Right lobe of liver (tissue), 6 donors: Measurements from ENCODE around the gene FBP1. TPM values are rescaled to one million over a fixed set of nuclear protein-coding genes. Genes with fewer than 3 reads are reported as not detected.

Experiments
- ATAC-seq, 4 donors: fragments of 200-7000 bp; cut with Tn5 transposase; one replicate each; pipeline ENCODE4 v1.9.1; 2020; ENCODE audit warnings: mild to moderate bottlenecking in 4 of 4, moderate library complexity in 4 of 4
- DNase-seq, 3 donors: peaks; one replicate each; pipeline ENCODE4 v3.0.0-alpha.2; 2020
- H3K27ac ChIP-seq, 3 donors: fragments of 200-600 bp; one replicate each; pipeline ENCODE4 v1.8.0; 2022
- H3K27me3 ChIP-seq, 2 donors: fragments of 200-600 bp; one replicate each; pipeline ENCODE4 v1.8.0; 2022
- H3K36me3 ChIP-seq, 4 donors: fragments of 200-600 bp; sonication (generic) in 1 of 4; one replicate each; pipeline versions ENCODE4 v1.5.1 to v1.8.0; 2017 to 2022; ENCODE audit warnings: control low read depth in 1 of 4
- H3K4me1 ChIP-seq, 4 donors: fragments of 200-600 bp; sonication (generic) in 1 of 4; one replicate each; pipeline versions ENCODE4 v1.5.1 to v1.8.0; 2017 to 2022; ENCODE audit warnings: control low read depth in 1 of 4
- H3K4me3 ChIP-seq, 3 donors: fragments of 200-600 bp; one replicate each; pipeline ENCODE4 v1.8.0; 2022
- H3K9me3 ChIP-seq, 4 donors: fragments of 200-600 bp; sonication (generic) in 1 of 4; one replicate each; pipeline versions ENCODE4 v1.5.1 to v1.8.0; 2017 to 2022; ENCODE audit warnings: control low read depth in 1 of 4
- POLR2A ChIP-seq: fragments of 450-650 bp; IDR thresholded peaks from one replicate; pipeline ENCODE4 v1.6.1; 2017; ENCODE audit warnings: antibody characterized with exemption, mild to moderate bottlenecking
- WGBS: methylation state at CpG from one replicate; pipeline ENCODE4 v1.1.6; 2018; ENCODE audit warnings: low coverage, low lambda C conversion rate; ENCODE audit not compliant: insufficient coverage; ENCODE audit errors: missing lambda C conversion rate; 5-methylcytosine and 5-hydroxymethylcytosine counted together
- intact Hi-C, 2 donors: fragments of 100-400 bp; cut with DNase I; formaldehyde crosslinking; loops; one replicate each; pipeline versions ENCODE4 v1.11.2 to v1.14.1; 2022
- total RNA-seq, 6 experiments: library from RNA; depleted of rRNA in 2 of 6; stranded (reverse); fragments of >200 nt in 2 of 6; fragmentation: NEBNext Ultra II Directional in 3 of 6; extraction: Animal tissue kit (Norgen Biotek cat#: 25700) in 3 of 6; gene quantifications; one replicate each; pipeline versions ENCODE4 v1.1.0 to v1.2.4, GENCODE V29; 2016 to 2023
- TF ChIP-seq, protein P1 (sequence below), 4 donors: fragments of 200-600 bp in 3 of 4; fragments of 450-650 bp in 1 of 4; IDR thresholded peaks; one replicate each; pipeline versions ENCODE4 v1.5.1 to v1.8.0; 2016 to 2022; ENCODE audit warnings: antibody characterized with exemption in 4 of 4, mild to moderate bottlenecking in 2 of 4
- donor health status: DM: no; HTN: yes; CAD: no.
- donor health status: DM: no; HTN: no; CAD: no.
- donor health status: DM: no; HTN: no; CAD: no.
- donor health status: DM: no; HTN: yes; CAD: no.
- donor health status: DM: no; HTN: yes; CAD: no.

FBP1 gene
- total RNA-seq, 6 experiments from 2014 or later = 180 to 781 (median 384) TPM

DNA sequence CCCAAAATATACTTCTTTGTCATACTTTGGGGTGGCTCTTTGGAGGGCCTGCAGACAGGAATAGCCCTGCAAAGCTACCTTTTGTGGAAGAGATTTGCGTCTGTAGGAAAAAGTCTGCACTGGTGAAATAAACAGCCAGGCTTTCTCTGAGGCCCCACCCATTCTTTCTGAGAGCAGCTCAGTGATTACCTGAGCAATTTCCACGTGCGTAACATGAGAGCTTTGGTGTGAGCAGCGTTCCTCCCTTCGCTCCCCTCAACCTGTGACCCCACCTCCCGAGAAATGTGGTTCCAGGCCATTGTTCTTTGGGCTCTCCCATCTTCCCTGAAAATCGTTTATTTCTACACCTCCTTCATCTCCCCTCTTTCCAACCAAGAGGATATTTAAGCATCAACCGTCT lies 23.8 kb upstream of the FBP1 start:
- Histone ChIP-seq H3K27ac (no peak overlapping the region), H3K4me1 (peaks cover 0 to 39% (median 10%) of the 10 kb centered on the region in 4 donors), H3K4me3 (no peak overlapping the region), H3K9me3 (no peaks in the 10 kb centered on the region), H3K27me3 (no peaks in the 10 kb centered on the region), H3K36me3 (no peaks in the 10 kb centered on the region)
- intact Hi-C loops = no loop called here
- ATAC-seq (peak in 1 of 4 donors; percentile 43), DNase-seq (peak in 1 of 3 donors; percentile 41)
- 50% methylated on average over 8 of the region's 8 CpGs for WGBS
- no peak for TF ChIP-seq POLR2A
- TF ChIP-seq, protein P1, sequence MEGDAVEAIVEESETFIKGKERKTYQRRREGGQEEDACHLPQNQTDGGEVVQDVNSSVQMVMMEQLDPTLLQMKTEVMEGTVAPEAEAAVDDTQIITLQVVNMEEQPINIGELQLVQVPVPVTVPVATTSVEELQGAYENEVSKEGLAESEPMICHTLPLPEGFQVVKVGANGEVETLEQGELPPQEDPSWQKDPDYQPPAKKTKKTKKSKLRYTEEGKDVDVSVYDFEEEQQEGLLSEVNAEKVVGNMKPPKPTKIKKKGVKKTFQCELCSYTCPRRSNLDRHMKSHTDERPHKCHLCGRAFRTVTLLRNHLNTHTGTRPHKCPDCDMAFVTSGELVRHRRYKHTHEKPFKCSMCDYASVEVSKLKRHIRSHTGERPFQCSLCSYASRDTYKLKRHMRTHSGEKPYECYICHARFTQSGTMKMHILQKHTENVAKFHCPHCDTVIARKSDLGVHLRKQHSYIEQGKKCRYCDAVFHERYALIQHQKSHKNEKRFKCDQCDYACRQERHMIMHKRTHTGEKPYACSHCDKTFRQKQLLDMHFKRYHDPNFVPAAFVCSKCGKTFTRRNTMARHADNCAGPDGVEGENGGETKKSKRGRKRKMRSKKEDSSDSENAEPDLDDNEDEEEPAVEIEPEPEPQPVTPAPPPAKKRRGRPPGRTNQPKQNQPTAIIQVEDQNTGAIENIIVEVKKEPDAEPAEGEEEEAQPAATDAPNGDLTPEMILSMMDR (IDR thresholded peaks at IDR 0.05) = no peak

DNA sequence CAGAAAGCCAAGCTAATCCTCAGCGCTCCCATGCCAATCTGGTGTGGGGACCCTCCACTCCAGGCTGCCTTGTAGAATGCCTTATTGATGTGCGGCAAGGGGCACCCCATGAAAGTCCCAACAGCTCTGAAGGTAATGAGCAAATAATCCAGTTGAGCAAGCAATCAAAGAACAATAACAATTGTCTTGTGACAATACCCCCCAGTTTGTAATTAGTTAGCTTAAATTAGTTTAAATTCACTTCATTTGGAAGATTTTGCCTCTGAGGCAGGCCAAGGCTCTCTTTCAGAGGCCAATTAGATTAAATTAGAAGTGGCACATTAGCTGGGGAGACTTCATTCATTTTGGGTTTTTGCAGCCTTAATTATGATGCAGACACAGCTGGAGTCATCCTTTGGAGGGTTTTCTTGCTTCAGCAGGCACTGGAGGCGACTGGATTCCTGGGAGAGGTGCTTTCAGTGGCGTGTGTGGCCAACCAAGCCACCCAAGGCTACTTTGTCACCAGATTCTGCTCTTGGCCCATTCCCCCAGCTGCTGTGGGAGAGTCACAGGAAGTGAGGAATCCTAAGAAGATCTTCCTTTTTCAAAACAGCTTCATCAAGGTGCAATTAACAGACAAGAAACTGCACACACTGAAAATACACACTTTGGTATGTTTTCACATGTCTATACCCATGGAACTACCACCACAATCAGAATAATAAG lies 17.9 kb upstream of the FBP1 start:
- WGBS = 100% methylated on average over 1 of the region's 4 CpGs
- Histone ChIP-seq H3K4me3 (no peak overlapping the region), H3K9me3 (no peaks in the 10 kb centered on the region), H3K36me3 (no peaks in the 10 kb centered on the region), H3K4me1 (no peaks in the 10 kb centered on the region), H3K27me3 (no peaks in the 10 kb centered on the region), H3K27ac (no peak overlapping the region)
- ATAC-seq (no peak), DNase-seq (peak in 1 of 3 donors; percentile 13)
- intact Hi-C loops = no loop called here
- TF ChIP-seq, protein P1 (IDR thresholded peaks at IDR 0.05) = no peak
- no peak for TF ChIP-seq POLR2A

DNA sequence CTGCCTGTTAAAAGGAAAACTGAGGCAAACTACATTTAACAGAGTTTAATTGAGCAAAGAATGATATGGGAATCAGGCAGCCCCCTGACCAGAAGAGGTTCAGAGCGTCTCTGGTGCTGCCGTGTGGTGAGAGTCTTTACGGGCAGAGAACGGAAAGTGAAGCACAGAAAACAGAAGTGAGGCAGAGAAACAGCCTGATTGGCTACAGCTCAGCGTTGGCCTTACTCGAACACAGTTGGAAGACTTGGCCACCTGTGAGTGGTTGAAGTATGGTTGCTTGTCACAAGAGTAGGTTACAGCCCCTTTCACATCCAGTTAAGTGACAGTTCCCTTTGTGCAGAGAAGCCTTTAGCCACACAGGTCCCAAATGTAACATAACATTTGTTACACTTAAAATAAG lies 16.9 kb upstream of the FBP1 start:
- no peak overlapping the region for H3K4me3 ChIP-seq
- WGBS = 63% methylated on average over 6 of the region's 6 CpGs
- no peaks in the 10 kb centered on the region for H3K27me3 ChIP-seq
- H3K36me3 ChIP-seq = no peaks in the 10 kb centered on the region
- no peak overlapping the region for H3K27ac ChIP-seq
- peak; percentile 25 for TF ChIP-seq POLR2A
- TF ChIP-seq, protein P1 (IDR thresholded peaks at IDR 0.05) = no peak
- intact Hi-C loops = no loop called here
- H3K9me3 ChIP-seq = no peaks in the 10 kb centered on the region
- H3K4me1 ChIP-seq = no peaks in the 10 kb centered on the region
- ATAC-seq (peak; percentile 50 to 66 (median 55)), DNase-seq (peak in 1 of 3 donors; percentile 44)

DNA sequence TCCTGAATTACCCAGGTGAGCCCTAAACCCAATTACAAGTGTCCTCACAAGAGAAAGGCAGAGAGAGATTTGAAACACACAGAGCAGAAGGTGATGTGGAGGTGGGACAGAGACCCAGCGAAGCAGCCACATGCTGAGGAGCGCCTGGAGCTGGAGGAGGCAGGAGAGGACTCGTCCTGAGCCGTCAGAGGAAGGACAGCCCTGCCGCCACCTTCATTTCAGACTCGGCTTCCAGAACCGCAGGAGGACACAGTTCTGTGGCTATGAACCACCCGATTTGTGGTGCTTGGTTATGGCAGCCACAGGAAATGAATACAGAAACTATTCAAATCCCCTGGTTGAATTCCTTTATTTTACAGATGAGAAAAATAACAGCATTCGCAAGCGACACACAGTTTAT lies 16.4 kb upstream of the FBP1 start:
- Histone ChIP-seq H3K4me1 (no peaks in the 10 kb centered on the region), H3K27me3 (no peaks in the 10 kb centered on the region), H3K4me3 (no peak overlapping the region), H3K27ac (no peak overlapping the region), H3K9me3 (no peaks in the 10 kb centered on the region), H3K36me3 (no peaks in the 10 kb centered on the region)
- TF ChIP-seq, protein P1 (IDR thresholded peaks at IDR 0.05) = no peak
- no peak for TF ChIP-seq POLR2A
- no peak for ATAC-seq
- DNase-seq = peak in 1 of 3 donors; percentile 32
- WGBS = 60% methylated on average over 4 of the region's 10 CpGs
- intact Hi-C loops = no loop called here
